Measurements from ENCODE around the gene RAB11FIP5. TPM values are rescaled to one million over a fixed set of nuclear protein-coding genes. Genes with fewer than 3 reads are reported as not detected.

RAB11FIP5 gene
- total and polyA plus RNA-seq, 2 of the 4 experiments (the other 2 are of a cell fraction): 21.5 to 34.5 TPM

DNA sequence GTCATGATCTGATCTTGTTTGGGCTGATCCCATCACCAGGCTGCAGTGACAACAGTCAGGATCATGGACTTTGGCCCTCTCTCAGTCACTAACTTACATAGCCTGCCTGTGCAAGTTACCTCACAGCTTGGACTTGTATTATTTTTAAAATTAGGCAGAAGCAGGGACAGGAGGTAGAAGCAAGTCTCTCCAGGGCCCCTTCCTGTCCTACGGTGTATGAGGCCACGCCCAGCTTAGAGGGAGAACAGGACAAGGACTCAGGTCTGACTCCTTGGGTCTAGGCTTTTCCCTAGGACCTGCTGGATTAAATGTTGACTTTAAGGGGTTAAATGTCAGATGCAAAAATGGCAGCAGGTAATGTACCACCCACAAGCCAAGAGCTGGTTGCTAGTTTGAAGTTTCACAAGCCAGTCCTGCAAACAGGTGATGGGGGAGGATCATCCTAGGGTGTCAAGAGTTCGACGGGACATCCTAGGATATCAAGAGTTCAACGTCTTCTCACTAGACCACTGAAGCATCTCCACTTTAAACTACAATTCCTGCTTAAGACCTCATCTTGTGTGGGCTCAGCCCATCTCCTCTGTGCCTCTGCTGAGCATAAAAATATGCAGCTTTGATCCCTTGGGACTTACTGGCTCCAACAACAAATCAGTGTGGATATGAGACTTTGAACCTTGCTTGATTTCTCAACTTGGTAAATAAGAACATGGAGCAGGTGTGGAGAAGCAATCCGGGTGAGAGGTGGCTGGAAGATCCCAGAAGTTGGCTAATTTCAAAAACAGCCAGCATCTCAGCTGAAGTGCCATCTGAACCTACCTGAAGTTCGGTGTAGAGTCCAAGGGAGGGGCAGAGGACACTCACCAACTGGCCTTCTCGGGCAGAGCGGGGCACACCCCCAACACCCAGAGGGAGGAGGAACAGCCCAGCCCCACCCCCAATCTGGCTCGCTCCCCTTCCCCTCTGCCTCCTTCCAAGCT is 80.7 kb downstream of the RAB11FIP5 start:
- H3K56ac ChIP-seq (ENCODE audit: extremely low read depth, insufficient read depth, low read length): no peak overlapping the region
- no peaks in the 10 kb centered on the region for H3K4me1 ChIP-seq (ENCODE audit: control insufficient read depth, insufficient read depth, low read length)
- no TSS peak for BruUV-seq (replicated peaks)
- ATAC-seq (ENCODE audit: low read depth): no peak
- peaks cover 3 to 10% of the 10 kb centered on the region in 2 experiments; a peak in 2 of 4 replicates for H3K79me1 ChIP-seq (ENCODE audit: low read depth in 1 of 2, low read length in 2 of 2)
- no peak overlapping the region for H3K14ac ChIP-seq (replicated peaks; ENCODE audit: low read depth, low read length)
- DNase-seq: no peak
- peaks cover 9% of the 10 kb centered on the region; the same call in 1 of the 2 replicates for H3K9me1 ChIP-seq (ENCODE audit: insufficient read depth, low read length)
- no peak overlapping the region for H2BK20ac ChIP-seq (ENCODE audit: low read depth, low read length)
- H2BK15ac ChIP-seq (ENCODE audit: low read depth, low read length): no peak overlapping the region
- no peak overlapping the region for H3K4me2 ChIP-seq (ENCODE audit: low read depth, low read length)
- H3K36me3 ChIP-seq (ENCODE audit: control insufficient read depth, insufficient read depth, low read length): peaks cover 3% of the 10 kb centered on the region; the same call in 1 of the 2 replicates
- H4K20me1 ChIP-seq (ENCODE audit: insufficient read depth, low read length): no peaks in the 10 kb centered on the region; the same call in none of the 2 replicates
- H2AK9ac ChIP-seq (replicated peaks; ENCODE audit: low read depth, low read length, poor library complexity): no peak overlapping the region
- no peak overlapping the region for H4K5ac ChIP-seq (ENCODE audit: low read depth, low read length)
- H3K27me3 ChIP-seq (ENCODE audit: control insufficient read depth, insufficient read depth, low read length): no peaks in the 10 kb centered on the region
- H3K18ac ChIP-seq (ENCODE audit: low read depth, low read length): no peak overlapping the region
- dilution Hi-C loops (cut with HindIII; ENCODE audit: low sequenced_read_pairs, unreplicated experiment): no loop called here
- ChIA-PET CTCF (interaction anchor here (1.0 kb wide), 1 partner anchor 145 kb away, joined by 3 read pairs; no protein-coding TSS in a partner anchor), POLR2A (ENCODE audit: unreplicated experiment) (no interaction called here)
- no peak overlapping the region for H2BK120ac ChIP-seq (ENCODE audit: low read depth, low read length)
- WGBS, 2 experiments (ENCODE audit: extremely low coverage in 2 of 2, insufficient read length in 1 of 2): 88% methylated on average over 2 of the region's 10 CpGs; no CpG with 5 or more reads in 1 of the 2 experiments
- H3K27ac ChIP-seq (ENCODE audit: insufficient read depth, low read length): no peak overlapping the region
- H4K8ac ChIP-seq (ENCODE audit: low read depth in 2 of 2, low read length in 2 of 2): no peak overlapping the region
- H2AFZ ChIP-seq (replicated peaks; ENCODE audit: low read length, poor library complexity): no peak overlapping the region
- H3K9ac ChIP-seq (ENCODE audit: low read depth, low read length): no peak overlapping the region
- intact Hi-C loops (cut with micrococcal nuclease): no loop called here
- H3K4ac ChIP-seq (ENCODE audit: low read depth, low read length): no peak overlapping the region
- in situ Hi-C loops (cut with MboI; ENCODE audit: low sequenced_read_pairs): no loop called here
- H2BK5ac ChIP-seq (ENCODE audit: low read depth, low read length, poor library complexity, severe bottlenecking): no peak overlapping the region
- no peak overlapping the region for H3K23ac ChIP-seq (ENCODE audit: low read depth, low read length)
- no peak overlapping the region for H3K4me3 ChIP-seq (ENCODE audit: insufficient read depth, low read depth, low read length)
- no peak overlapping the region for H2AK5ac ChIP-seq (ENCODE audit: low read depth, low read length)
- no peak overlapping the region for H4K91ac ChIP-seq (ENCODE audit: insufficient read depth, low read depth, low read length)
- no peaks in the 10 kb centered on the region for H3K9me3 ChIP-seq (ENCODE audit: control insufficient read depth, insufficient read depth, low read length)
- TF ChIP-seq RFX5 (IDR thresholded peaks at IDR 0.05; ENCODE audit: low read depth, low read length) (no peak), SMC3 (IDR thresholded peaks at IDR 0.05; ENCODE audit: low read depth, low read length) (no peak), NFE2L2 (IDR thresholded peaks at IDR 0.05; ENCODE audit: low read depth, low read length) (no peak), MAFK (IDR thresholded peaks at IDR 0.05; ENCODE audit: low read depth, low read length) (no peak), FOS (IDR thresholded peaks at IDR 0.05; ENCODE audit: low read depth, low read length) (no peak), CHD1 (IDR thresholded peaks at IDR 0.05; ENCODE audit: low read depth, low read length) (no peak), POLR2A (IDR thresholded peaks at IDR 0.05; ENCODE audit: low read depth, low read length) (no peak), MAZ (IDR thresholded peaks at IDR 0.05; ENCODE audit: borderline replicate concordance, low read depth, low read length) (no peak), MXI1 (IDR thresholded peaks at IDR 0.05; ENCODE audit: borderline replicate concordance, low read depth, low read length) (no peak), RCOR1 (IDR thresholded peaks at IDR 0.05; ENCODE audit: insufficient replicate concordance, low read length) (no peak), CEBPB (IDR thresholded peaks at IDR 0.05; ENCODE audit: low read depth, low read length) (no peak)
- TF ChIP-seq, protein P1, sequence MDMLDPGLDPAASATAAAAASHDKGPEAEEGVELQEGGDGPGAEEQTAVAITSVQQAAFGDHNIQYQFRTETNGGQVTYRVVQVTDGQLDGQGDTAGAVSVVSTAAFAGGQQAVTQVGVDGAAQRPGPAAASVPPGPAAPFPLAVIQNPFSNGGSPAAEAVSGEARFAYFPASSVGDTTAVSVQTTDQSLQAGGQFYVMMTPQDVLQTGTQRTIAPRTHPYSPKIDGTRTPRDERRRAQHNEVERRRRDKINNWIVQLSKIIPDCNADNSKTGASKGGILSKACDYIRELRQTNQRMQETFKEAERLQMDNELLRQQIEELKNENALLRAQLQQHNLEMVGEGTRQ (IDR thresholded peaks at IDR 0.05; ENCODE audit: low read depth, low read length): no peak
- TF ChIP-seq, protein P2, sequence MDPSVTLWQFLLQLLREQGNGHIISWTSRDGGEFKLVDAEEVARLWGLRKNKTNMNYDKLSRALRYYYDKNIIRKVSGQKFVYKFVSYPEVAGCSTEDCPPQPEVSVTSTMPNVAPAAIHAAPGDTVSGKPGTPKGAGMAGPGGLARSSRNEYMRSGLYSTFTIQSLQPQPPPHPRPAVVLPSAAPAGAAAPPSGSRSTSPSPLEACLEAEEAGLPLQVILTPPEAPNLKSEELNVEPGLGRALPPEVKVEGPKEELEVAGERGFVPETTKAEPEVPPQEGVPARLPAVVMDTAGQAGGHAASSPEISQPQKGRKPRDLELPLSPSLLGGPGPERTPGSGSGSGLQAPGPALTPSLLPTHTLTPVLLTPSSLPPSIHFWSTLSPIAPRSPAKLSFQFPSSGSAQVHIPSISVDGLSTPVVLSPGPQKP (IDR thresholded peaks at IDR 0.05; ENCODE audit: borderline replicate concordance, low read depth, low read length): no peak
- TF ChIP-seq, protein P3, sequence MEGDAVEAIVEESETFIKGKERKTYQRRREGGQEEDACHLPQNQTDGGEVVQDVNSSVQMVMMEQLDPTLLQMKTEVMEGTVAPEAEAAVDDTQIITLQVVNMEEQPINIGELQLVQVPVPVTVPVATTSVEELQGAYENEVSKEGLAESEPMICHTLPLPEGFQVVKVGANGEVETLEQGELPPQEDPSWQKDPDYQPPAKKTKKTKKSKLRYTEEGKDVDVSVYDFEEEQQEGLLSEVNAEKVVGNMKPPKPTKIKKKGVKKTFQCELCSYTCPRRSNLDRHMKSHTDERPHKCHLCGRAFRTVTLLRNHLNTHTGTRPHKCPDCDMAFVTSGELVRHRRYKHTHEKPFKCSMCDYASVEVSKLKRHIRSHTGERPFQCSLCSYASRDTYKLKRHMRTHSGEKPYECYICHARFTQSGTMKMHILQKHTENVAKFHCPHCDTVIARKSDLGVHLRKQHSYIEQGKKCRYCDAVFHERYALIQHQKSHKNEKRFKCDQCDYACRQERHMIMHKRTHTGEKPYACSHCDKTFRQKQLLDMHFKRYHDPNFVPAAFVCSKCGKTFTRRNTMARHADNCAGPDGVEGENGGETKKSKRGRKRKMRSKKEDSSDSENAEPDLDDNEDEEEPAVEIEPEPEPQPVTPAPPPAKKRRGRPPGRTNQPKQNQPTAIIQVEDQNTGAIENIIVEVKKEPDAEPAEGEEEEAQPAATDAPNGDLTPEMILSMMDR (conservative IDR thresholded peaks at IDR 0.05; ENCODE audit: low read depth, low read length): no peak
